HTR-8/SVneo (cell line): ENCODE measurements around the gene MAST4.

ENCODE experiments used
- DNase-seq: peaks from one replicate; pipeline ENCODE4 v3.0.0; 2011; ENCODE audit warnings: low spot score, mixed read lengths; ENCODE audit not compliant: insufficient read length
- FAIRE-seq: peaks from 2 replicates; lab custom pipeline; 2011; peaks lifted over from hg19 to GRCh38; lab: Jason Lieb, UNC

Gene MAST4

DNA sequence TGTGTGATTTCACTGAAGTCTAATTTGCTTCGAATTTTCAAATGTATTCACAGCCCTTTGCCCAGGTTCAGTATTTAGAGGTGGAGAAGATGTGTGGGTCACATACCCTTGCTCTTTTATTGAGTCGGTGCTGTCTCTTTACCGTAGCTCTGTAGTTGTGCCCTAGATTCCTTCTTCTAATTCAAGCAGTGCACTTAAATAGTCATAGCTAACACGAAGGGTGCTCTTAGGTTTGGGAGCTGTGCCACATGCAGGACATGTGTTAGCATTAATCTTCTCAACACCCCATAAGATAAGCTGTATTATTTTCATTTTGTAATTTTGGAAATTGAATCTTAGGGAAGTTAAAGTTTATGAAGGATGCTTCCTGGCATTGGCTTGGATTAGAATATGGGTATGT is 293.3 kb downstream of the MAST4 start:
- FAIRE-seq (no peak), DNase-seq (no peak)

DNA sequence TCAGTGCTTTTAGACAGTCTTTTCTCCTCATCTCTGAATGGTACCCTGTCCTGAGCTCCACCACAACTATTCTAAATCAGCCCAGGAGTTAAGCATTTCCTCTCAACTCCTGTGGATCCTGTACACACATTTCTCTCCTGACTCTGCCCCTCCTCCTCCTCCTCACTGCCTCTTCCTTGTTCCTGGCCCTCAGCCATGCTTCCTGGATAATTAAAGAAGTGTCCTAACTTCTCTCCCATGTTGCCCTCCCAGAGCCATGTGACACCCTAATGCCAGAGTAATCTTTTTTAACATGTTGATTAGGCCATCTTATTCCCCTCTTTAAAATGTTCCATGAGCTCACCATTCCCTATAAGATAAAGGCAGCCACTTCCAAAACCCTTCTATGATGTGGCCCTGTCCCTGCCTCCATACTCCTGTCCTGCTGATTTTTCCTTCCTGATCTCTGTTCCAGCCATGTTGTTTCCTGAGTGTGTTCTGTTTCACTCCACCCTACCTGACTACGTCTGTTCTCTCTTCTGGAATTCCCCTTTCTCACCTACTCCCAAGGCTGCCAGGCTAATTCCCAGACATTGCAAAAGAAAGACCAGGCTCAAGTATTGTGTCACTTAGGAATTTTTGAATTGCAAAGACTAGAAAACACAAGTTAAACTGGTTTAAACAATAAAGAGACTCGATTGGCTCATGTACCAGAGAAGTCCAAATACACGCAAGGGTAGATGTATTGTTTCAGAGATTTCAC is 295.2 kb downstream of the MAST4 start:
- DNase-seq, result no peak
- FAIRE-seq, result no peak

DNA sequence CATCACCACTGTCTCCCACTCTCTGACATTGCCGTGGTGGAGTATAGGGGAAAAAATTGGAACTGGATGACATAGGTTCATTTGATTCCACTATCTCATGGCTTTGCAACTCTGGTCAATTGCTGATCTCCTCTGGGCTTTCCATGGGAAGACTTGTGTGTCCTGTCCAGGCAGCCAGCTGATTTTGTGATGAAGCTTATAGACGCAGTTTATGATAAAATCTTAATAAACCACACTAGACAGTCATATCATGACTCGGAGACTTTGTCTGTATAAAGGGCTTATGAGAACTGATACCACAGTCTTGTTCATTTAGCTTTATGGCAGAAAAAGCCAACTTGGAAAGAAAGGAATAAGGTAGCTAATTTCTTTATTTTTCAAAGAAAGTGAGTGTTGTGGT is 296.5 kb downstream of the MAST4 start:
- DNase-seq (no peak), FAIRE-seq (no peak)

DNA sequence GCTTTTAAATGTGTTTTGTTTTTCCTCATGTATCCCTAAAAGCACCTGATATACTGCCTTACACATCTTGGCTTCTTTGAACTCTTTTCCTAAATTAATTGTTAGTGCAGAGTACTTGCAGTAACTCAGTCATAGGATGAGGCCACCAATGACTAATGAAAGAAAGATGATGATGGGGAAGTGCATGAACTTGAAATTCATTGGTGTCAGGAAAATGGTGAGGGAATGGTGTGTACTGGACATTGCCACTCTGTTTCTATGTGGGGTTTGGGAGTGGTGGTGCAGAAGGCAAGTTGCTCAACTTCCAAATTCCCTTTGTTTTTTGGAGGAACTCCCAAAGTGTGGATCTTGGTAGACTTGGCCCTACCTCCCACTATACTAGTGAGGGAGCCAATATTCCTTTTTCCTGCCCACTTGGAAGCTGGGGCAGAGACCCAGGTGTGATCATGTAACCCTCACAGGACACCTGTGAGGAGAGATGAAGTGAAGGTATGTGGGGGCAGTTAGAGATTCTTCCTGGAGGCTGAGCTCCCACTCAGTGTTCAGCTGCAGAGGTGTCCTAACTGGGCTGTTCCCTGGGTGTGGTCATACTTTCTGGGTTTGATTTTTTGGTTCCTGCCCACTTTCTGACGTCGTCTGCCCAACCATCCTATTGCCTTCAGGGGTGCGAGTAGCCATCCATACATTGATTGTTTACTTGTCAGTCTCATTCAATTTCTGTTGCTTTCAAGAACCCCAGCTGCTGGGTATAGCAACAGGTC is 298.5 kb downstream of the MAST4 start:
- no peak for FAIRE-seq
- DNase-seq, result no peak

DNA sequence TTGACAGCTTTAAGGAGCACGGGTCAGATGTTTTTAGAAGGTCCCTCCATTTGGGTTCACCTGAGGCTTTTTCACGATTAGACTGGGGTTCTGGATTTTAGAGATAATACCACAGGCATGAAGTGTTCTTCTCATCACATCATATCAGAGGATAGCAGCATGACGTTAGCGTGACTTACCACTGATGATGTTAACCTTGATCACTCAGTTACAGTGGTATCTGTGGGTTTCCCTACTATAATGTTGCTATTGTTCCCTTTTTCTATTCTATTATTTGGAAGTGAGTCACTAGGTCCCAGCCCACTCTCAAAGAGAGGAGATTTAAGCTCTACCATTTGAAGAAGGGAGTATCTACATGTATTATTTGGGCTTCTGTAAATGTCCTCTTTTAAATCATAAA is 300.0 kb downstream of the MAST4 start:
- FAIRE-seq, result no peak

DNA sequence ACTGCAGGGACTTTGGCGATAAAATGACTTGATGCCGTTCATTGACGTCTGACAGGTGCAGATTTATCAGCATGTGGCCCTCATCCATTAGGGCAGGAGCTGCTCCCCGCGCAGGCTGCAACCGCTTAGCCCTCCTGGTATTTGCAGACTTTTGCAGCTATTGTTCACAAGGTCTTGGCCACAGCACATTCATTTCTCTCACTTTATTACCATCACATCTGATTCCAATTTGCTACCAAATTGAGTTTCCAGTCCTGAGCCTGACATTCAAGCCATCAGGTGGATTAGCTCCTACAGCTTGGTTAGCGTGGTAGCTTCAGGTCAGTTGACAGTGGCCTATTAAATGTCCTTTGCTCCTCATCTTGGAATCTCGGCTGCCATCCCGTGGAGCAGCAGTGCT is 301.2 kb downstream of the MAST4 start:
- DNase-seq (no peak), FAIRE-seq (no peak)

More for the DNA sequence above, 300.0 kb downstream of the MAST4 start:
- no peak for DNase-seq

DNA sequence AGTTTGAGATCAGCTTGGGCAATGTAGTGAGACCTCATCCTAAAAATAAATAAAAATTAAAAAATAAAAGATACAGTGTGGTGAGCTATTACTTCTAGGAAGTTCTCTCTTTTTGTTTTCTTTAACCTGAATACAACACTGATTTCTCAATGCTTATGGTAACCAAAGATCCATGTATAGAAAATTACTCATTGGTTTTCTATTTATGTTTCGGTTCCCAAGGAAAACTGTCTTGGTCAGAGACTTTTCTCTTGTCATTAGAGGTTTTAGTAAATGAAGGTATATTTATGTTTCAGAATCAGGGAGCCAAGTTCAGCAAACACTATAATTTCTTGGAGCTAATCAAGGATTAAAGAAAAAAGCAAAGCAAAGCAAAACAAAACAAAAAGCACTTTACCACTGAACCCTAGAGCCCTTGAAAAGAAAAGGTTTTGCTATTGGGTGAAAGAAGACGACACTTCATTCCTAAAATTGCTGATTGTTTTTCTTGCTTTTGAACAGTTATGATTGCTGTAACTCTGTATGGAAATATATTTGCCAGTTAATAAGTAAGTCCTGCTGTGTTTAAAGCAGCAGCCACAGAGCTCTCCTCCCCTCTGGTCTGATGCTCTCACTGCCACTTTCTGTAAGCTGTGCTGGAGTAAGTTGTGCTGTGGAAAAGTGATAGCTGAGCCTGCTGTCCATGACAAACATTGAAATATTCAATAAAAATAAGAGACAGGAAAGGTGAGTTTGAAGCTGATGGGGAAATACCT is 302.2 kb downstream of the MAST4 start:
- DNase-seq (no peak), FAIRE-seq (no peak)

DNA sequence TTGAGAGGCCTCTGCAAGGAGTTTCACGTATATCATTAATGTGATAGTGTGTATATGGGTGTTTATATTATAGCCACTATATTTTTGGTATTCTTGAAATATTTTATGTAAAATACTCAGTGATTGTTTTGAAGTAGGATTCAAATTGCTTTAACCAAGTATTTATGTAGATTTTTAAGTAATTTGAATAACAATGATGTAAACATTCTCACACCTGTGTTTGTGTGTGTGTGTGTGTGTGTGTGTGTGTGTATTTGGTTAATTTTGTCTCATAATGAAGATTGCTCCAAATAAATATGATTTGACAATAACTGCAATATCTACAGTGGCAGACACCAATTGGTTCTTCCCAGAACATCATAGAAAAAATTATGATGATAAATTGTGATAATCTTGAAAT is 307.0 kb downstream of the MAST4 start:
- DNase-seq, result no peak
- FAIRE-seq, result no peak

DNA sequence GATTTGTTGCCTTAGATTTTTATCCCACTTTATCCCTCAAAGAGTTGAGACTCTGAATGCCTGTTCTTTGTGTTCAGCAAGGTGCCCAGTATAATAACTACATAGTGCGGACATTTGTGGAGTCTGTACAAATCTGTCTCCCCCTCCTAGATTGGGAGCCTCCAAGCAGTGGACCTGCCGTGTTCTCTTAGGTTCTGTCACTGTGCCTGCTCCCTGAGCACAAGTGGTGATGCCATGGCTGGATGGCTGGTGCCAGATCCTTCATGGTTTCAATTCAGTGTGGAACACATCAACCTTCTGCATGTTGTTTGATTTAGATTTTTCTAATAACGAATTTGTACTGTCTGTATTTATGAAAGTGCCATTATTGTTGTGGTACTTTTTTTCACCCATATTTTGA is 307.5 kb downstream of the MAST4 start:
- no peak for DNase-seq
- FAIRE-seq, result no peak

DNA sequence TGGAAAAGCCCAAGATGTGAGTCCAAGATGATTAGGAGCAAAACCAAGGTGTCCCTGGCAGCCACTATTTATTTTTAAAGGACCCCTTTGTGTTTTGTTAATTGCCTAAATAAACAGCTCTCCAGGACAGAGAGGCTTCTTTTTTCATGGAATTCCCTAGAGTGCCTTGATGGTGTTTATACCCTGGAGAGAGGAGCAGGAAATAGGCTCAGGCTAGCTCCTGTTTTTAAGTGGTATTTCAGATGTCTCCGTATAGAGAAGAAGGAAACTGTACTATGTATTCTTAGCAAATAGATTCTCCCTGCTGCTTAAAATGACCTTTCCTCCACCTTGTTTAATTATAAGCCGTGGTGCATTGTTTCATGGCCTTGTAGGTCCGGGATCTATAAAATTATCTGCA is 308.0 kb downstream of the MAST4 start:
- FAIRE-seq (no peak), DNase-seq (no peak)

DNA sequence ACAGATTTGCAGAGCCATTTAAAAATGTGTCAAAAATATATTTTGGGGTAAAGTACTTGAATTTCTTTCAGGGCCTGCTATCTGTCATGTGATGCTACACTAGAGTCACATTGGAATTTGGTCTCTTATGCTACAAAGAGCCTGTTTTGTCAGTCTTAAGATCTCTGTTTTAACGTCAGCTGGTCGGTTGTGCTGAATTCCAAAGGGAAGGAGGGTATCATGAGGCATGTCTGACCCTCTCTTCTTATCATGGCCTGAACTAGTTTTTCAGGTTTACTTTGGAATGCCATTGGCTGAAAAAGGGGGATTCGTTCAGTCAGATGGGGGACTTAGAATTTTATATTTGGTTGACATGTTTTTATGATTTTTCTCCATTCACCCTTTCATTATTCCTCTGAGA is 309.8 kb downstream of the MAST4 start:
- DNase-seq (no peak), FAIRE-seq (no peak)

DNA sequence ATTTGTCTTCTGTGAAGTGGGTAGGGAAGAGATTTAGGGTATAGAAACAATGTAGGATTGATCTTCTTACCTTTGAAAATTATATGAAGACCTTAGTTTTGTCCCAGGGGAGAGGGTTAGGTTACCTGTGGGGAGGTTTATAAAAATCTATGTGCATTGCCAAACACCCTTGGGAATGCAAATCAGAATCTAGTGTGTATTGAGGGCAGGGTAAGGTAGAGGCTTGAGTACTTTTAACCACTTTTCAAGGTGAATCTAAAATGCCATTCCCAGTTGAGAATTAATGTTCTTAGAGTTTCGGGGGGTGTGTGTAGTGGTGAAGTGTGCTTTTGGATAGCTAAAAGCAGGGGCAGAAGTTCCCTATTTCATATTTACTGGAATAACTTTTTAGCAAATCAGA is 312.0 kb downstream of the MAST4 start:
- DNase-seq (no peak), FAIRE-seq (no peak)

DNA sequence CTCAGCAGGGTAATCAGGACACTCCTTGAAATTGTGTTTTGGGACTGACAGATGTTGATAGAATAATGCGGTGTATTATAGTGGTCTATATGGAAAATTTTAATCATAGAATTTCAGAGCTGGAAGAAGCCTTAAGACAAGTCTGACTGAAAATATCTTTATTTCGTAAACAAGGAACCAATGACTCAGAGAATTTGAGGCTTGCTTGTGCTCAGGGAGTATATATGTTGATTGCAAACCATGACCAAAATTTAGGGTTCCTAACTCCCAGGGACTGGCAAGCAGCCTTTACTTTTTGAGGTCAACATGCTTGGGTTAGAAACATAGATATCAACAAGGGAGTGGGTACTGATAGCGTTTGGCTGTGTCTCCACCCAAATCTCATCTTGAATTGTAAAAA is 313.2 kb downstream of the MAST4 start:
- FAIRE-seq, result no peak

DNA sequence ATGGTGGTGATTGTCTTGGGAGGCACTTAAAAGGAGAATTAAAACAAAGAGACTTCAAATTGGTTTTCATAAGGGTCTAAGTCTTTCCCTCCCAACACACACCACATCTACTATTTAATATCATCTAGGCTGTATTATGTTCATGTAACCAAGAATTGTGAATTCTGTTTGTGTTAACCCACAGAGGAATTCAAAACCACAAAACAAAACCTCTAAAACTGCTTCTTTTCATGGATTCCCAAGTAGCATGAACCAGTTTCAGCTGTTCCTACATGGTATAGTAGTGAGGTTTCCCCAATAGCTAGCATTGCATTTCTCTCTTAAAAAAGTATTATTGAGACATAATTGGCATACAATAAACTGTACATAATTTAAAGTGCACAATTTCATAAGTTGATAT is 316.6 kb downstream of the MAST4 start:
- DNase-seq (no peak), FAIRE-seq (no peak)

More for the DNA sequence above, 313.2 kb downstream of the MAST4 start:
- DNase-seq, result no peak

DNA sequence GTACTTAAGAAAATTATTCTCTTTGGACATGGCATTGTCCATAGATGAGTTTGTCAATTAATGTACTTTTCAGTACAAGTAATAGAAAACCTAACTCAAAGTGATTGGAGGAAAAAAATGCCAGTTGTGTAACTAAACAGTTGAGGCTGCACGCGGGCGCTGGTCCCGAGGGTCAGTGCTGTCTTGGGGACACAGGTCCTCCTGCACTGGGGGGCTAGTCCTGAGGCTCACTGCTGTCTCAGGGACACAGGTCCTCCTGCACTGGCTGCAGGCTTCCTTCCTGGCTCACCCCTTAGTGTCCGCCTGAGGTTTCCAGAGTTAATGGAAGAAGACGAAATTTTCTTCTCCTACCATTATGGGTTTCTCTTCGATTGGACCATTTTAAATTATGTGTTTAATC is 319.3 kb downstream of the MAST4 start:
- FAIRE-seq, result no peak
- DNase-seq, result no peak

DNA sequence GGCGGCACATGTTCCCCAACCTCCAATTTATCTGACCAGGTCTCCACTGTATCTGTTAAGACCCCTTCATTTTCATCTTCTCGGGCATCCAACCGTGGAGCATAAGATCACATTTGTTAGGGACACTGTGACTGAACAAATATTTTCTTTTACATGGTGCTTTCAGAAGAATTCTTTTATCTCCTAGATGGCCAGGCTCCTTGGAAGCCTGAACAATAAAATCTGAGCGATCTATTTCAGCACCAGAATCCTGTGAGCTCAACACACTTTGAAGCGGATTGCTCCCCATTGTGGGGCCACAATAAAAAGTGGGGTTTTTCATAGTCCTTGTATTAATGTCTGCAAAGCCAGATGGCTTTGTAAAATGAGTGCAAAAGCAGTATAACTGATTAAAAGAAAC is 326.7 kb downstream of the MAST4 start:
- DNase-seq (no peak), FAIRE-seq (no peak)

DNA sequence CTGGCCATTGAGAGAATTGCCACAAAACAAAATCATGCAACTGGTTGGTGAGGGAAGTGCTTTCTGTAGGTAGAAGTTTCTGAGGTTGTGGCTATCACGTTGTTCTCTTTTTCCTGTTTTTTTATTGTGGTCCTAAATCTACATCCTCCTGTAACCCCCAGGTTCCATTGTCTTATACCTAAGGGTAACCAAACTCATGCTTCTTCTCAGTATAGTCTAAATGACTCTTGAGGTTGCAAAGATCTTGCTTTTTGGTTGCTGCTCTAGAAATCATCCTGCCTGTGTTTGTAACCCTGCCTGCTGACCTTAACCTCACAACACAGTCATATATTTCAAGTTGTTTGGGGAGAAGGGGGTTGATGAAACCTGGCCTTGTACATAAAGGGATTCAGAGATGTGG is 327.3 kb downstream of the MAST4 start:
- DNase-seq (no peak), FAIRE-seq (no peak)

DNA sequence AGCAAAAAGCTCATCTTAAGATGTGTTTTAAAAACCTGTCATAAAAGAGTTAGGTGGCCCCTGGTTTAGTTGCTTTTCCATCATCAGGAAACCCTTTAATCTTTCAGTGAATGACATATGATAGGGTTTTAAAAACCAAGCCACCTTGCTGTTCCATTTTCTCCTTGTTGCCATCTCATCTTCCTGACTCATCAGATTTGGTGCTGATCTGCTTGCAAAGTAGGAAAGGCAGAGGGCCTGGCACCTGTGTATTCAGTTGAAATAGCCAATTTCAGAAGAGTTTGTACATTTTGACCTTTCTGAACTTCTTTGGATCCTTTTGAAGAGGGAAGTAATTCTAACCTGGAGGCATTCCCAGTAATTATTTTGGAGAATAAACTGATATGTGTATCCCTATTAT is 327.7 kb downstream of the MAST4 start:
- DNase-seq, result no peak
- FAIRE-seq, result no peak

DNA sequence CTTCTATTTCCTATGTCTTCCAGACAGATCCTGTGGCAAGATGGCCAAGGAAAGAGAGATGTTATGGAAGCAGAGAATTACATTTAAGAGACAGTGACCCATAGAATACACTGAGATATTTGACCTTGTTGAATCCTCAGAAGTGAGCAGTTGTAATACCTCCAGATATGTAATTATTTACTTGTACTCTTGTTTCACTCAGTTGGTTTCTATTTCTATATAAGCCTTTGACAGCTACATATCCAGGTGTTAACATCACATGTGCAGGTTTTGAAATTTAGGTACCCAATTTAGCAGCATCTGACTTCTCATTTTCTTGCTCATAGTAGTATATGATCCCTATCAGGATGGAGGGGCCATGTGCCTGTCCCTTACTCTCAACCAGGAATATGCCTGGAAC is 330.9 kb downstream of the MAST4 start:
- FAIRE-seq (no peak), DNase-seq (no peak)

DNA sequence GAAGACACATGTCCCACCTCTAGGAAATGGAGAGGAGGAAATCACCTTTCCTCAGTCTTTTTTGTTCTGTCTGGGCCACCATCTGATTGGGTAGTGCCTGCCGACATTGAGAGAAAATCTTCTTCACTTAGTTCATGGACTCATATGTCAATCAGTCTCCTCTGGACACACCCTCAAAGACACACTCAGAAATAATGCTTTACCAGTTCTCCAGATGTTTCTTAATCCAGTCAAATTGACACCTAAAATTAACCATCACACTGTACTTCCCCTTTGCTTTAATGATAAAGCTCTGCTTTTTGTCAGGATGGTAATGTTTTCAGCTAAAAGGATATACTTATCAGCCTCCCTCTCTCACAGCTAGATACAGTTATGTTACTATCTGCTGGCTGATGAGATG is 333.1 kb downstream of the MAST4 start:
- no peak for FAIRE-seq
- DNase-seq, result no peak

DNA sequence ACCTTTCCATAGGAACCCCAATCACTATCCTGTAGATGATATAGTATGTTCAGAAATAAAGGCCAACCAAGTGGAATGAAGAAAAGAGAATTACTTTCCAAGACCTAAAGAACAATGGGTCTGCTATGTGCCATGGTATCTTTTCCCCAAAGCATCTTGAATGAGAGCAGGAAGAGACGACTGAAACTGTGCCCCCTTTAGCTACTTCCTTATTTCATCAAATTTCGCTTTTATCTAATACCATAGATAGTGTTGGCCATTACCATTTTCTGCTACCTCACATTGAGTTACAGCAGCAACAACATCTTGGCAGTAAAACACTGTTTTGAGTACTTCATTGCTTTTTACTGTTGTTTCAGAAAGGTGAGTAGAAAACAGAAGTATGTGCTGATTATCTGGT is 333.8 kb downstream of the MAST4 start:
- DNase-seq, result no peak
- no peak for FAIRE-seq
